ENCODE results near the gene UCMA.

GRCh38 chr10:13191362-13191761, 42.8 kb downstream of the UCMA start:
- TF ChIP-seq CTCF (IDR thresholded peaks at IDR 0.05 in 2 of 3, conservative IDR thresholded peaks at IDR 0.05 in 1 of 3; ENCODE audit: control insufficient read depth in 2 of 3, extremely low read depth in 1 of 3, insufficient read depth in 1 of 3, low read depth in 3 of 3, low read length in 3 of 3) (no peak), MXI1 (IDR thresholded peaks at IDR 0.05; ENCODE audit: low read depth, low read length) (no peak), BHLHE40 (IDR thresholded peaks at IDR 0.05; ENCODE audit: borderline replicate concordance in 1 of 2, low read depth in 2 of 2, low read length in 1 of 2) (no peak), E2F4 (IDR thresholded peaks at IDR 0.05; ENCODE audit: low read depth, low read length) (no peak), NFYB (IDR thresholded peaks at IDR 0.05; ENCODE audit: insufficient read depth, low read depth, low read length) (no peak), RAD21 (IDR thresholded peaks at IDR 0.05; ENCODE audit: insufficient read depth, low read depth, low read length) (no peak), CHD2 (IDR thresholded peaks at IDR 0.05; ENCODE audit: borderline replicate concordance, low read depth, low read length) (no peak), CBX5 (IDR thresholded peaks at IDR 0.05; ENCODE audit: low read depth) (no peak), HDGF (IDR thresholded peaks at IDR 0.05) (no peak)
